ENCODE data around the gene GREB1. TPM values are rescaled to one million over a fixed set of nuclear protein-coding genes. Genes with fewer than 3 reads are reported as not detected.

The GREB1 gene
- total RNA-seq, 2 experiments from 2014 or later = 0.13 to 0.33 TPM

GRCh38 chr2:11515490-11515981 is 18.3 kb upstream of the GREB1 start:
- ChIA-PET CTCF (interaction anchor here (1.1 kb wide), 1 partner anchor 67 kb away, joined by 3 read pairs; no protein-coding TSS in a partner anchor), POLR2A (no interaction called here)
- Mint-ChIP-seq H3K27ac (no peak overlapping the region), H3K4me1 (no peaks in the 10 kb centered on the region), H3K27me3 (peaks cover 9% of the 10 kb centered on the region), H3K4me3 (no peak overlapping the region), H3K36me3 (ENCODE audit: low read depth) (no peaks in the 10 kb centered on the region), H3K9me3 (no peaks in the 10 kb centered on the region)
- DNase-seq = no peak

- H3K4me3 Mint-ChIP-seq = no peak overlapping the region
- CTCF ChIA-PET = no interaction called here
- POLR2A ChIA-PET = no interaction called here
Measured at GRCh38 chr2:11516984-11517648, 16.7 kb upstream of the GREB1 start.

GRCh38 chr2:11517906-11518305 is 15.9 kb upstream of the GREB1 start:
- H3K4me1 Mint-ChIP-seq = no peaks in the 10 kb centered on the region
- H3K27ac Mint-ChIP-seq = no peak overlapping the region
- H3K27me3 Mint-ChIP-seq = peaks cover 9% of the 10 kb centered on the region
- no peak for DNase-seq
- ChIA-PET CTCF (no interaction called here), POLR2A (no interaction called here)
- H3K36me3 Mint-ChIP-seq (ENCODE audit: low read depth) = no peaks in the 10 kb centered on the region
- no peaks in the 10 kb centered on the region for H3K9me3 Mint-ChIP-seq
- no peak overlapping the region for H3K4me3 Mint-ChIP-seq

More at GRCh38 chr2:11516984-11517648, 16.7 kb upstream of the GREB1 start:
- Mint-ChIP-seq H3K4me1 (no peaks in the 10 kb centered on the region), H3K27me3 (peaks cover 9% of the 10 kb centered on the region), H3K27ac (no peak overlapping the region), H3K36me3 (ENCODE audit: low read depth) (no peaks in the 10 kb centered on the region), H3K9me3 (no peaks in the 10 kb centered on the region)
- no peak for DNase-seq

GRCh38 chr2:11520092-11520693 is 13.7 kb upstream of the GREB1 start:
- Mint-ChIP-seq H3K27ac (no peak overlapping the region), H3K27me3 (peaks cover 4% of the 10 kb centered on the region), H3K36me3 (ENCODE audit: low read depth) (no peaks in the 10 kb centered on the region), H3K4me1 (no peaks in the 10 kb centered on the region), H3K4me3 (no peak overlapping the region), H3K9me3 (no peaks in the 10 kb centered on the region)
- POLR2A ChIA-PET = no interaction called here
- DNase-seq = no peak
- CTCF ChIA-PET = no interaction called here

GRCh38 chr2:11521775-11522174 is 12.1 kb upstream of the GREB1 start:
- no peak for DNase-seq
- Mint-ChIP-seq H3K27me3 (no peaks in the 10 kb centered on the region), H3K9me3 (no peaks in the 10 kb centered on the region), H3K4me1 (no peaks in the 10 kb centered on the region), H3K27ac (no peak overlapping the region), H3K36me3 (ENCODE audit: low read depth) (no peaks in the 10 kb centered on the region), H3K4me3 (no peak overlapping the region)
- ChIA-PET CTCF (no interaction called here), POLR2A (no interaction called here)

- DNase-seq = no peak
- Mint-ChIP-seq H3K4me3 (no peak overlapping the region), H3K27ac (no peak overlapping the region), H3K27me3 (peaks cover 15% of the 10 kb centered on the region), H3K36me3 (ENCODE audit: low read depth) (no peaks in the 10 kb centered on the region), H3K4me1 (no peaks in the 10 kb centered on the region), H3K9me3 (peaks cover 2% of the 10 kb centered on the region)
- ChIA-PET CTCF (no interaction called here), POLR2A (no interaction called here)
Measured at GRCh38 chr2:11524470-11524869, 9.4 kb upstream of the GREB1 start.

GRCh38 chr2:11525762-11526161 is 8.1 kb upstream of the GREB1 start:
- ChIA-PET CTCF (no interaction called here), POLR2A (no interaction called here)
- no peak overlapping the region for H3K4me3 Mint-ChIP-seq
- no peak overlapping the region for H3K27ac Mint-ChIP-seq
- H3K36me3 Mint-ChIP-seq (ENCODE audit: low read depth) = no peaks in the 10 kb centered on the region
- peaks cover 2% of the 10 kb centered on the region for H3K9me3 Mint-ChIP-seq
- H3K4me1 Mint-ChIP-seq = no peaks in the 10 kb centered on the region
- H3K27me3 Mint-ChIP-seq = peaks cover 16% of the 10 kb centered on the region
- DNase-seq = no peak

GRCh38 chr2:11527001-11527400 is 6.8 kb upstream of the GREB1 start:
- no peak for DNase-seq
- ChIA-PET CTCF (no interaction called here), POLR2A (no interaction called here)
- no peak overlapping the region for H3K4me3 Mint-ChIP-seq
- H3K9me3 Mint-ChIP-seq = peaks cover 2% of the 10 kb centered on the region
- no peaks in the 10 kb centered on the region for H3K36me3 Mint-ChIP-seq (ENCODE audit: low read depth)
- peaks cover 16% of the 10 kb centered on the region for H3K27me3 Mint-ChIP-seq
- H3K27ac Mint-ChIP-seq = no peak overlapping the region
- H3K4me1 Mint-ChIP-seq = no peaks in the 10 kb centered on the region

- Mint-ChIP-seq H3K27me3 (peaks cover 24% of the 10 kb centered on the region), H3K27ac (no peak overlapping the region), H3K9me3 (peaks cover 2% of the 10 kb centered on the region), H3K4me1 (no peaks in the 10 kb centered on the region), H3K36me3 (ENCODE audit: low read depth) (no peaks in the 10 kb centered on the region), H3K4me3 (no peak overlapping the region)
- ChIA-PET CTCF (no interaction called here), POLR2A (no interaction called here)
- no peak for DNase-seq
Measured at GRCh38 chr2:11528228-11528627, 5.6 kb upstream of the GREB1 start.

GRCh38 chr2:11530864-11531465 is 2.9 kb upstream of the GREB1 start:
- ChIA-PET POLR2A (no interaction called here), CTCF (no interaction called here)
- no peak overlapping the region for H3K27ac Mint-ChIP-seq
- no peak overlapping the region for H3K4me3 Mint-ChIP-seq
- no peaks in the 10 kb centered on the region for H3K36me3 Mint-ChIP-seq (ENCODE audit: low read depth)
- DNase-seq = no peak
- peaks cover 2% of the 10 kb centered on the region for H3K9me3 Mint-ChIP-seq
- H3K27me3 Mint-ChIP-seq = peaks cover 36% of the 10 kb centered on the region
- H3K4me1 Mint-ChIP-seq = no peaks in the 10 kb centered on the region

GRCh38 chr2:11532416-11533055 is 1.3 kb upstream of the GREB1 start:
- POLR2A ChIA-PET = no interaction called here
- H3K27me3 Mint-ChIP-seq = peaks cover 35% of the 10 kb centered on the region
- no peak overlapping the region for H3K4me3 Mint-ChIP-seq
- H3K9me3 Mint-ChIP-seq = no peaks in the 10 kb centered on the region
- DNase-seq = no peak
- H3K27ac Mint-ChIP-seq = no peak overlapping the region
- no peaks in the 10 kb centered on the region for H3K36me3 Mint-ChIP-seq (ENCODE audit: low read depth)
- H3K4me1 Mint-ChIP-seq = no peaks in the 10 kb centered on the region
- CTCF ChIA-PET = no interaction called here

GRCh38 chr2:11534071-11534745 is 363 bp downstream of the GREB1 start:
- no peaks in the 10 kb centered on the region for H3K9me3 Mint-ChIP-seq
- ChIA-PET POLR2A (no interaction called here), CTCF (interaction anchor here (1.9 kb wide), 1 partner anchor 50 kb away, joined by 5 read pairs; no protein-coding TSS in a partner anchor)
- no peak overlapping the region for H3K4me3 Mint-ChIP-seq
- H3K27me3 Mint-ChIP-seq = peaks cover 24% of the 10 kb centered on the region
- H3K4me1 Mint-ChIP-seq = no peaks in the 10 kb centered on the region
- H3K36me3 Mint-ChIP-seq (ENCODE audit: low read depth) = no peaks in the 10 kb centered on the region
- no peak overlapping the region for H3K27ac Mint-ChIP-seq
- no peak for DNase-seq

All from activated CD4-positive, alpha-beta memory T cell treated with anti-CD3 and anti-CD28 coated beads, Interleukin-2, amount 10 ng/mL, durations not matched to agents 7 days and 5 days (primary cell).